Panc1 (cell line): Measurements from ENCODE around the gene MRPS11. TPM values are rescaled to one million over a fixed set of nuclear protein-coding genes. Genes with fewer than 3 reads are reported as not detected.

Source experiments
- ATAC-seq: fragments of 200-7000 bp; cut with Tn5 transposase; 2 replicates; pipeline ENCODE4 v1.9.1; 2020; ENCODE audit warnings: mild to moderate bottlenecking, moderate library complexity
- BruUV-seq: library from RNA; stranded (reverse); fragments of 400-500 nt; replicated peaks from 2 replicates; lab custom pipeline; 2021; lab: Mats Ljungman, UMichigan
- CTCF ChIA-PET: fragments of 300-600 bp; sonication (Branson Sonifier 250); formaldehyde crosslinking; loops from one replicate; lab custom pipeline; 2022; ENCODE audit warnings: antibody characterized with exemption; lab: Charles Lee
- POLR2A ChIA-PET: fragments of 300-600 bp; sonication (Branson Sonifier 250); formaldehyde crosslinking; loops from one replicate; lab custom pipeline; 2022; ENCODE audit warnings: antibody characterized with exemption; lab: Charles Lee
- DNase-seq: peaks from one replicate; pipeline ENCODE4 v3.0.0-alpha.2; 2010; ENCODE audit warnings: low read depth, low spot score
- H3K27ac ChIP-seq: 2 replicates; pipeline ENCODE4 v1.5.1; 2011; ENCODE audit warnings: mild to moderate bottlenecking, low read length, inconsistent platforms
- H3K27me3 ChIP-seq: fragments of 200-500 bp; sonication (Bioruptor generic); 2 replicates; pipeline ENCODE4 v1.6.0; 2014; ENCODE audit warnings: low read length, inconsistent platforms; ENCODE audit not compliant: control insufficient read depth, insufficient read depth
- H3K36me3 ChIP-seq: fragments of 200-500 bp; sonication (Bioruptor generic); 2 replicates; pipeline ENCODE4 v1.5.1; 2014; ENCODE audit warnings: inconsistent platforms, mild to moderate bottlenecking, low read length, moderate library complexity; ENCODE audit not compliant: control insufficient read depth, insufficient read depth
- H3K4me1 ChIP-seq: 2 replicates; pipeline ENCODE4 v1.5.1; 2011; ENCODE audit warnings: inconsistent platforms, mild to moderate bottlenecking, low read length, moderate library complexity; ENCODE audit not compliant: control insufficient read depth, insufficient read depth
- H3K4me3 ChIP-seq, 2 experiments: 2 replicates each; pipeline ENCODE4 v1.5.1; 2011 to 2012; ENCODE audit warnings: low read depth in 2 of 2, low read length in 2 of 2, mild to moderate bottlenecking in 2 of 2, inconsistent platforms in 1 of 2, moderate library complexity in 1 of 2
- H3K9me3 ChIP-seq: fragments of 200-500 bp; sonication (Bioruptor generic); 2 replicates; pipeline ENCODE4 v1.5.1; 2014; ENCODE audit warnings: low read depth, mild to moderate bottlenecking, inconsistent platforms, low read length, moderate library complexity; ENCODE audit not compliant: control insufficient read depth, insufficient read depth
- POLR2AphosphoS5 ChIP-seq: IDR thresholded peaks from 2 replicates; pipeline ENCODE4 v1.6.1; 2012; ENCODE audit warnings: mild to moderate bottlenecking, low read depth, low read length, moderate library complexity
- SIN3A ChIP-seq: IDR thresholded peaks from 2 replicates; pipeline ENCODE4 v1.6.1; 2012; ENCODE audit warnings: low read depth, mild to moderate bottlenecking, low read length, moderate library complexity, borderline replicate concordance; ENCODE audit not compliant: insufficient read depth
- TCF7L2 ChIP-seq: IDR thresholded peaks from 2 replicates; pipeline ENCODE4 v1.6.1; 2011; ENCODE audit warnings: mild to moderate bottlenecking, low read depth, low read length, inconsistent platforms
- in situ Hi-C: cut with HindIII; loops from 2 replicates; pipeline ENCODE4 v1.10.0; 2016; ENCODE audit warnings: low sequenced_read_pairs, low pct_unique_long_range_greater_than_20kb
- intact Hi-C: fragments of 100-400 bp; cut with micrococcal nuclease; formaldehyde crosslinking; loops from one replicate; pipeline ENCODE4 v1.10.0; 2022; ENCODE audit not compliant: unreplicated experiment
- total RNA-seq: library from RNA; stranded (reverse); gene quantifications from one replicate; pipeline ENCODE4 v1.2.1, GENCODE V29; 2021; ENCODE audit not compliant: unreplicated experiment
- TF ChIP-seq, protein P1 (sequence below): fragments of 450-650 bp; IDR thresholded peaks from 2 replicates; pipeline ENCODE4 v1.5.1; 2017; ENCODE audit warnings: mild to moderate bottlenecking
- TF ChIP-seq, protein P2 (sequence below), 2 experiments: IDR thresholded peaks; 2 replicates each; pipeline ENCODE4 v1.6.1; 2011 to 2012; ENCODE audit warnings: low read depth in 2 of 2, control low read depth in 1 of 2, low read length in 1 of 2, mild to moderate bottlenecking in 1 of 2, moderate library complexity in 1 of 2; ENCODE audit not compliant: insufficient read depth in 1 of 2

Gene MRPS11
- total RNA-seq, 1 experiment from 2014 or later: 76.9 TPM

DNA sequence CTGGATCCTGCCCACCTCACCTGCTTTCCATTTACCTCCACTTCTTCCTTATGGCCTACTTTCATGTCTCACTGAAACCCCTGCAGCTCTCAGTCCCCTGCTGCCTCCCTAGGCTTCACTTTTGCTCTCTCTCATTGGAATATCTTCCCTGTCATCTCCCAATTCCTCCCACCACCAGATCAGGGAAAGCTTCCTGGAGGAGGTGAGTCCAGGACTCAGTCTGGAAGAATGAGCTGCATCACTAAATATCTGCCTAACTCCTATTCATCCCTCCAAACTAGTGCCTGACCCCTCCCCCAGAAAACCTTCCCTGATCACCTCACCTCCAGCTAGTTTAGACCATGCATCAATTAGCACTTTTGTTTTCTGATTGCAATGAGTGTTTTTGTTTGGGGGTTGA is 37.5 kb upstream of the MRPS11 start:
- Histone ChIP-seq H3K36me3 (no peaks in the 10 kb centered on the region), H3K4me1 (no peaks in the 10 kb centered on the region), H3K4me3 (no peak overlapping the region), H3K9me3 (no peaks in the 10 kb centered on the region), H3K27me3 (peaks cover 9% of the 10 kb centered on the region), H3K27ac (no peak overlapping the region)
- BruUV-seq: no TSS peak
- POLR2A ChIA-PET: no interaction called here
- intact Hi-C loops (no loop called here), in situ Hi-C loops (no loop called here)
- CTCF ChIA-PET: interaction anchor here (0.5 kb wide), 1 partner anchor 52 kb away, joined by 5 read pairs; no protein-coding TSS in a partner anchor
- ATAC-seq (no peak), DNase-seq (no peak)
- TF ChIP-seq, protein P1, sequence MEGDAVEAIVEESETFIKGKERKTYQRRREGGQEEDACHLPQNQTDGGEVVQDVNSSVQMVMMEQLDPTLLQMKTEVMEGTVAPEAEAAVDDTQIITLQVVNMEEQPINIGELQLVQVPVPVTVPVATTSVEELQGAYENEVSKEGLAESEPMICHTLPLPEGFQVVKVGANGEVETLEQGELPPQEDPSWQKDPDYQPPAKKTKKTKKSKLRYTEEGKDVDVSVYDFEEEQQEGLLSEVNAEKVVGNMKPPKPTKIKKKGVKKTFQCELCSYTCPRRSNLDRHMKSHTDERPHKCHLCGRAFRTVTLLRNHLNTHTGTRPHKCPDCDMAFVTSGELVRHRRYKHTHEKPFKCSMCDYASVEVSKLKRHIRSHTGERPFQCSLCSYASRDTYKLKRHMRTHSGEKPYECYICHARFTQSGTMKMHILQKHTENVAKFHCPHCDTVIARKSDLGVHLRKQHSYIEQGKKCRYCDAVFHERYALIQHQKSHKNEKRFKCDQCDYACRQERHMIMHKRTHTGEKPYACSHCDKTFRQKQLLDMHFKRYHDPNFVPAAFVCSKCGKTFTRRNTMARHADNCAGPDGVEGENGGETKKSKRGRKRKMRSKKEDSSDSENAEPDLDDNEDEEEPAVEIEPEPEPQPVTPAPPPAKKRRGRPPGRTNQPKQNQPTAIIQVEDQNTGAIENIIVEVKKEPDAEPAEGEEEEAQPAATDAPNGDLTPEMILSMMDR: no peak
- TF ChIP-seq POLR2AphosphoS5 (no peak), TCF7L2 (no peak), SIN3A (no peak)
- TF ChIP-seq, protein P2, sequence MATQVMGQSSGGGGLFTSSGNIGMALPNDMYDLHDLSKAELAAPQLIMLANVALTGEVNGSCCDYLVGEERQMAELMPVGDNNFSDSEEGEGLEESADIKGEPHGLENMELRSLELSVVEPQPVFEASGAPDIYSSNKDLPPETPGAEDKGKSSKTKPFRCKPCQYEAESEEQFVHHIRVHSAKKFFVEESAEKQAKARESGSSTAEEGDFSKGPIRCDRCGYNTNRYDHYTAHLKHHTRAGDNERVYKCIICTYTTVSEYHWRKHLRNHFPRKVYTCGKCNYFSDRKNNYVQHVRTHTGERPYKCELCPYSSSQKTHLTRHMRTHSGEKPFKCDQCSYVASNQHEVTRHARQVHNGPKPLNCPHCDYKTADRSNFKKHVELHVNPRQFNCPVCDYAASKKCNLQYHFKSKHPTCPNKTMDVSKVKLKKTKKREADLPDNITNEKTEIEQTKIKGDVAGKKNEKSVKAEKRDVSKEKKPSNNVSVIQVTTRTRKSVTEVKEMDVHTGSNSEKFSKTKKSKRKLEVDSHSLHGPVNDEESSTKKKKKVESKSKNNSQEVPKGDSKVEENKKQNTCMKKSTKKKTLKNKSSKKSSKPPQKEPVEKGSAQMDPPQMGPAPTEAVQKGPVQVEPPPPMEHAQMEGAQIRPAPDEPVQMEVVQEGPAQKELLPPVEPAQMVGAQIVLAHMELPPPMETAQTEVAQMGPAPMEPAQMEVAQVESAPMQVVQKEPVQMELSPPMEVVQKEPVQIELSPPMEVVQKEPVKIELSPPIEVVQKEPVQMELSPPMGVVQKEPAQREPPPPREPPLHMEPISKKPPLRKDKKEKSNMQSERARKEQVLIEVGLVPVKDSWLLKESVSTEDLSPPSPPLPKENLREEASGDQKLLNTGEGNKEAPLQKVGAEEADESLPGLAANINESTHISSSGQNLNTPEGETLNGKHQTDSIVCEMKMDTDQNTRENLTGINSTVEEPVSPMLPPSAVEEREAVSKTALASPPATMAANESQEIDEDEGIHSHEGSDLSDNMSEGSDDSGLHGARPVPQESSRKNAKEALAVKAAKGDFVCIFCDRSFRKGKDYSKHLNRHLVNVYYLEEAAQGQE (IDR thresholded peaks at IDR 0.05; ENCODE audit: insufficient read depth in 1 of 2, low read depth in 2 of 2, low read length in 1 of 2): no peak

DNA sequence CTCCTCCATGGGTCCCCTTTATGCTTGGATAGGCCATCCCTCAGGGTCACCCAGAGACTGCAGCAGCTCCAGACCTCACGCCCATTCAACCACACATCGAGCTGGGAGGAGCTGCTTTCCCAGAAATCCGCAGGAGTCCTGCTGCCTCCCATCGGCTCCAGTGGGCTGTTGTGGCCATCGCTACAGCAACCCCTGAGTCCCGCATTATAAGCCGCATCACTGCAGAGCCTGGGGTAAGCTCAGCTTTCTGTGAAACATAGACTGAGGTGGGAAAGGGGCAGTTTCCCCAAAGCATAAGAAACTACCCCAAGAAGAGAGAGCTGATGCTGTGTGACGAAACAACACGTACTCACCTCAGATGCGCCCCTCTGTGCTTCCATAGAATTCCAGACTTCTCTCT is 36.1 kb upstream of the MRPS11 start:
- POLR2A ChIA-PET: interaction anchor here (0.7 kb wide), 1 partner anchor 123 kb away, joined by 4 read pairs; no protein-coding TSS in a partner anchor
- intact Hi-C loops (no loop called here), in situ Hi-C loops (no loop called here)
- TF ChIP-seq TCF7L2 (no peak), SIN3A (no peak), POLR2AphosphoS5 (no peak)
- TF ChIP-seq, protein P2 (IDR thresholded peaks at IDR 0.05; ENCODE audit: insufficient read depth in 1 of 2, low read depth in 2 of 2, low read length in 1 of 2): no peak
- TF ChIP-seq, protein P1: no peak
- Histone ChIP-seq H3K4me3 (no peak overlapping the region), H3K4me1 (no peaks in the 10 kb centered on the region), H3K27me3 (peaks cover 14% of the 10 kb centered on the region), H3K9me3 (no peaks in the 10 kb centered on the region), H3K36me3 (no peaks in the 10 kb centered on the region), H3K27ac (no peak overlapping the region)
- no TSS peak for BruUV-seq
- ATAC-seq (no peak), DNase-seq (no peak)
- CTCF ChIA-PET: no interaction called here
